ENCODE data around the gene SLC29A3. TPM values are rescaled to one million over a fixed set of nuclear protein-coding genes. Genes with fewer than 3 reads are reported as not detected.

SLC29A3 gene
- total RNA-seq, 1 experiment from 2014 or later, result 4.4 TPM

DNA sequence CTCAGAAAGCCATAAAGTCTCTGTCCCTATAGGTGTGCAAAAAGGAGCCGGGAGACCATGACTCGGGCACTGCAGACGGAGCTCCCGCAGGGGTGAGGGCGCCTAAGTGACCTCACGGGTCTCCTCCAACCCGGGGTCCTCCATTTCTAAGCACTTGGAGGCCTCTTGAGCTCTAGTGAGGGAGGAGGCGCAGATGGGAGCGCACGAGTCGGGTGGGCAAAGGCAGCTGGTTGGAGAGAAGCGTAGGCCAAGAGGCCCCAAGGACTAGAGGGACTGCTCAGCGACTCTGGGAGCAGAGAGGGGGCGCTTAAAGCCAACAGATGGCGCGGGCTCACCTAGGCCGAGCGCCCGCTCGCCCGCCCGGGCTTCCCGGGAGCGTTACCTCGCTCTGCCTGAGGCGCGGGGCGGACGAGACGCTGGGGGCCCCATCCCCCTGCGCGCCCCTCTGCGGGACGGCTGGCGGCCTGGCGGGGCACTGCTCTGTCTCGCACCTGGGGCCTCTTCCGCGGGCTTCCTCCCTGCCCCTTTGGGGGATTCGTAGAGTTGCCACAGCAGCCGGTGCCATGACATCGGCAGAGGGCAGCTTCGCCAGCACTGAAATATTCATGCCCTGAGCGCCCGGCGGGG, 77.1 kb downstream of the SLC29A3 start:
- H3K4me2 ChIP-seq (ENCODE audit: low read length), result no peak overlapping the region
- H3K9me2 ChIP-seq (replicated peaks; ENCODE audit: low read length), result no peaks in the 10 kb centered on the region
- ChIA-PET POLR2A (ENCODE audit: unreplicated experiment) (no interaction called here), CTCF (no interaction called here)
- TF ChIP-seq EZH2phosphoT487 (IDR thresholded peaks at IDR 0.05; ENCODE audit: borderline replicate concordance, low read length) (no peak), EZH2 (IDR thresholded peaks at IDR 0.05; ENCODE audit: low read length, unreplicated experiment) (no peak)
- TF ChIP-seq, protein P1, sequence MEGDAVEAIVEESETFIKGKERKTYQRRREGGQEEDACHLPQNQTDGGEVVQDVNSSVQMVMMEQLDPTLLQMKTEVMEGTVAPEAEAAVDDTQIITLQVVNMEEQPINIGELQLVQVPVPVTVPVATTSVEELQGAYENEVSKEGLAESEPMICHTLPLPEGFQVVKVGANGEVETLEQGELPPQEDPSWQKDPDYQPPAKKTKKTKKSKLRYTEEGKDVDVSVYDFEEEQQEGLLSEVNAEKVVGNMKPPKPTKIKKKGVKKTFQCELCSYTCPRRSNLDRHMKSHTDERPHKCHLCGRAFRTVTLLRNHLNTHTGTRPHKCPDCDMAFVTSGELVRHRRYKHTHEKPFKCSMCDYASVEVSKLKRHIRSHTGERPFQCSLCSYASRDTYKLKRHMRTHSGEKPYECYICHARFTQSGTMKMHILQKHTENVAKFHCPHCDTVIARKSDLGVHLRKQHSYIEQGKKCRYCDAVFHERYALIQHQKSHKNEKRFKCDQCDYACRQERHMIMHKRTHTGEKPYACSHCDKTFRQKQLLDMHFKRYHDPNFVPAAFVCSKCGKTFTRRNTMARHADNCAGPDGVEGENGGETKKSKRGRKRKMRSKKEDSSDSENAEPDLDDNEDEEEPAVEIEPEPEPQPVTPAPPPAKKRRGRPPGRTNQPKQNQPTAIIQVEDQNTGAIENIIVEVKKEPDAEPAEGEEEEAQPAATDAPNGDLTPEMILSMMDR (conservative IDR thresholded peaks at IDR 0.05; ENCODE audit: low read depth, low read length), result no peak
- no peaks in the 10 kb centered on the region for H3K36me3 ChIP-seq (ENCODE audit: low read depth, low read length)
- no peaks in the 10 kb centered on the region for H3K9me3 ChIP-seq (ENCODE audit: low read length)
- H3K4me1 ChIP-seq (ENCODE audit: insufficient read depth, low read length), result no peaks in the 10 kb centered on the region
- DNase-seq, result no peak
- BruUV-seq (replicated peaks), result no TSS peak
- H3K27me3 ChIP-seq (ENCODE audit: low read length), result peaks cover 22% of the 10 kb centered on the region
- H4K20me1 ChIP-seq (ENCODE audit: low read length), result no peaks in the 10 kb centered on the region
- intact Hi-C loops (cut with micrococcal nuclease), result no loop called here
- no peaks in the 10 kb centered on the region for H3F3A ChIP-seq (ENCODE audit: low read length, unreplicated experiment)
- H3K4me3 ChIP-seq (ENCODE audit: low read length), result no peak overlapping the region
- no peak for ATAC-seq
- no peak overlapping the region for H3K27ac ChIP-seq (ENCODE audit: low read length)
- H3K79me2 ChIP-seq (ENCODE audit: low read length), result no peaks in the 10 kb centered on the region
- H3K9ac ChIP-seq (ENCODE audit: low read length), result no peak overlapping the region
- H2AFZ ChIP-seq (ENCODE audit: low read length), result no peak overlapping the region

DNA sequence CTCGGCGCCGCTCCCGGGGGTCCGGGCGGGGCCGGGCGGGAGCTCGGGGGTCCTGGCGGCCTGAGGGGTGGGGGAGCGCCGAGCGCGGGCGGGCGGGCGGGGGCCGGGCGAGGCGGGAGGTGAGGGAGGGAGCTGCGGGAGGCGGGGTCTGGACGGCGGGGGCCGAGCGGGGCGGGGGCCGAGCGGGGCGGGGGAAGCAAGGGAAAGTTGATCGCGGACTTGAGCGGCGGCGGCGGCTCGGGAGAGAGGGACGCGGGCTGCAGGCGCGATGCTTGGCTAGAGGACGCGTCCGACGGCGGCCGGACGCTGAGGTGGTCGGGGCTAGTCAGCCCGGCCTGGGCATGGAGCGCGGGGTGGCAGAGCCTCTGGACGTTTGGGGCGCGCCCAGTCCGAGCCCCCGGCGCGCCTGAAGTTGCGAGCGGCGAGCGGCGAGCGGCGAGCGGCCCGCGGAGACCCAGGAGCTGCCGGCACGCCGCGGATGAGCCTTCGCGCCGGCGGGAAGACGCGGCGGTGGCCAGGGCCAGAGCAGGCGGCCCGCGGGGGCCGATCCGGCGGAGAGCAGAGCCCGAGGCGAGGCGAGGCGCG, 77.7 kb downstream of the SLC29A3 start, which contains the start of gene CDH23:
Gene CDH23 (plus strand): TSS at position 210 of the 585 bp plus-strand sequence. CDS start 42,912 bp downstream, outside the sequence.
- H3K36me3 ChIP-seq (ENCODE audit: low read depth, low read length), result no peaks in the 10 kb centered on the region
- H3K9me2 ChIP-seq (replicated peaks; ENCODE audit: low read length), result no peaks in the 10 kb centered on the region
- ATAC-seq, result no peak
- H3F3A ChIP-seq (ENCODE audit: low read length, unreplicated experiment), result no peaks in the 10 kb centered on the region
- no peak within 1 kb of the TSS for H3K4me2 ChIP-seq (ENCODE audit: low read length)
- H3K4me3 ChIP-seq (ENCODE audit: low read length), result no peak within 1 kb of the TSS
- no peak within 1 kb of the TSS for H2AFZ ChIP-seq (ENCODE audit: low read length)
- BruUV-seq (replicated peaks), result no TSS peak
- H3K79me2 ChIP-seq (ENCODE audit: low read length), result no peaks in the 10 kb centered on the region
- no peak within 1 kb of the TSS for H3K9ac ChIP-seq (ENCODE audit: low read length)
- H4K20me1 ChIP-seq (ENCODE audit: low read length), result no peaks in the 10 kb centered on the region
- no peaks in the 10 kb centered on the region for H3K4me1 ChIP-seq (ENCODE audit: insufficient read depth, low read length)
- H3K9me3 ChIP-seq (ENCODE audit: low read length), result no peaks in the 10 kb centered on the region
- intact Hi-C loops (cut with micrococcal nuclease), result no loop called here
- TF ChIP-seq EZH2phosphoT487 (IDR thresholded peaks at IDR 0.05; ENCODE audit: borderline replicate concordance, low read length) (no peak), EZH2 (IDR thresholded peaks at IDR 0.05; ENCODE audit: low read length, unreplicated experiment) (no peak)
- TF ChIP-seq, protein P1 (conservative IDR thresholded peaks at IDR 0.05; ENCODE audit: low read depth, low read length), result no peak
- DNase-seq, result no peak
- CTCF ChIA-PET, result interaction anchor here (0.6 kb wide), 1 partner anchor 19 kb away, joined by 3 read pairs; no protein-coding TSS in a partner anchor
- peaks cover 22% of the 10 kb centered on the region for H3K27me3 ChIP-seq (ENCODE audit: low read length)
- H3K27ac ChIP-seq (ENCODE audit: low read length), result no peak within 1 kb of the TSS
- POLR2A ChIA-PET (ENCODE audit: unreplicated experiment), result no interaction called here
